ENCODE data around the gene RPS6KA5. TPM values are rescaled to one million over a fixed set of nuclear protein-coding genes. Genes with fewer than 3 reads are reported as not detected.

The RPS6KA5 gene
- total RNA-seq, 4 donors from 2014 or later = 3.1 to 10.5 (median 8.1) TPM

DNA sequence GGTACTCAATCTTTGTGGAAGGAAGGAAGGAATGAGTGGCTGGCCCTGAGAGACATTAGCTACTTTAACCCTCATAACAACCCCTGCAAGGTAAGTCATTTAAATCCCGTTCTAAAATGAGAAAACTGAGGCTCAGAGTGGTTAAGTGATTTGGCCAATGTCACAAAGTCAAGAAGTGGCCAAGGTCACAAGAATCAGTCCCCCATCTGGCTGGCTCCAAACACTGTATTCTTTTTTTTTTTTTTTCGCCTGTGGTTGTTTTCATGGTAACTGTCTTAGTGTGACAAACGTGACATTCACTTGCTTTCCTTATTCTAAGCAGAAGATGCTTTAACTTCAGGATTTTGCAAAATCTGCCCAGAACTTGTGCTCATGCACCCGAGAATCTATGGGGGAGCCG, 247.0 kb downstream of the RPS6KA5 start:
- peaks cover 0 to 5% (median 0%) of the 10 kb centered on the region in 4 donors for H3K27me3 ChIP-seq
- whole genome bisulfite sequencing, 2 donors = 78 to 85% methylated on average over 5 of the region's 5 CpGs

DNA sequence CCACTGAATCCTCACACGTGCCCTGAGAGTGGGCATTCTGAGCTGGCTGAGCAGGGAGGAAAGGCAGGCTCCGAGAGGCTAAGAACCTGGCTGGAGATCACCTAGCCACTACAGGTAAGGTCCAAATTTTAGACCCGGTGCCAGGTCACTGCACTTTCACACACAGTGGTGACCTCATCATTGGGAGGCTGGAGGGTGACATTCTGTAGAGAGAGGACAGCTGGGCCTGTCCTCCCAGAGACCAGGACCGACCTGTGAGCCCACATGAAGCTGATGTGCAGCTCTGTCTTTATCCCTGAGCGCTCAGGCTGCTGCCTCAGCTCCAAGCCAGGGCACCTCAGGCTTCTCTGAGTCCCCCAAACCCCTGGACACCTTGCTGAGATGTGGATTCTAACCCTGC, 248.3 kb downstream of the RPS6KA5 start:
- intact Hi-C loops (cut with DNase I) = no loop called here
- H3K4me3 ChIP-seq = no peak overlapping the region
- H3K9me3 ChIP-seq = no peaks in the 10 kb centered on the region
- DNase-seq = no peak
- TF ChIP-seq, protein P1, sequence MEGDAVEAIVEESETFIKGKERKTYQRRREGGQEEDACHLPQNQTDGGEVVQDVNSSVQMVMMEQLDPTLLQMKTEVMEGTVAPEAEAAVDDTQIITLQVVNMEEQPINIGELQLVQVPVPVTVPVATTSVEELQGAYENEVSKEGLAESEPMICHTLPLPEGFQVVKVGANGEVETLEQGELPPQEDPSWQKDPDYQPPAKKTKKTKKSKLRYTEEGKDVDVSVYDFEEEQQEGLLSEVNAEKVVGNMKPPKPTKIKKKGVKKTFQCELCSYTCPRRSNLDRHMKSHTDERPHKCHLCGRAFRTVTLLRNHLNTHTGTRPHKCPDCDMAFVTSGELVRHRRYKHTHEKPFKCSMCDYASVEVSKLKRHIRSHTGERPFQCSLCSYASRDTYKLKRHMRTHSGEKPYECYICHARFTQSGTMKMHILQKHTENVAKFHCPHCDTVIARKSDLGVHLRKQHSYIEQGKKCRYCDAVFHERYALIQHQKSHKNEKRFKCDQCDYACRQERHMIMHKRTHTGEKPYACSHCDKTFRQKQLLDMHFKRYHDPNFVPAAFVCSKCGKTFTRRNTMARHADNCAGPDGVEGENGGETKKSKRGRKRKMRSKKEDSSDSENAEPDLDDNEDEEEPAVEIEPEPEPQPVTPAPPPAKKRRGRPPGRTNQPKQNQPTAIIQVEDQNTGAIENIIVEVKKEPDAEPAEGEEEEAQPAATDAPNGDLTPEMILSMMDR (IDR thresholded peaks at IDR 0.05) = no peak
- no peak for TF ChIP-seq POLR2A (IDR thresholded peaks at IDR 0.05)
- peaks cover 0 to 5% (median 0%) of the 10 kb centered on the region in 4 donors for H3K27me3 ChIP-seq
- WGBS, 2 donors = 92% methylated on average over 4 of the region's 5 CpGs; no CpG with 5 or more reads in 1 of the 2 donors
- no peak overlapping the region for H3K27ac ChIP-seq
- no peaks in the 10 kb centered on the region for H3K36me3 ChIP-seq
- H3K4me1 ChIP-seq = peaks cover 0 to 43% (median 12%) of the 10 kb centered on the region in 3 donors

More for the DNA sequence above, 247.0 kb downstream of the RPS6KA5 start:
- no peak overlapping the region for H3K27ac ChIP-seq
- H3K4me1 ChIP-seq = peaks cover 0 to 31% (median 9%) of the 10 kb centered on the region in 3 donors
- no peak overlapping the region for H3K4me3 ChIP-seq
- H3K9me3 ChIP-seq = no peaks in the 10 kb centered on the region
- intact Hi-C loops (cut with DNase I) = no loop called here
- no peak for DNase-seq
- no peaks in the 10 kb centered on the region for H3K36me3 ChIP-seq
- TF ChIP-seq POLR2A (IDR thresholded peaks at IDR 0.05) = no peak
- TF ChIP-seq, protein P1 (IDR thresholded peaks at IDR 0.05) = no peak

DNA sequence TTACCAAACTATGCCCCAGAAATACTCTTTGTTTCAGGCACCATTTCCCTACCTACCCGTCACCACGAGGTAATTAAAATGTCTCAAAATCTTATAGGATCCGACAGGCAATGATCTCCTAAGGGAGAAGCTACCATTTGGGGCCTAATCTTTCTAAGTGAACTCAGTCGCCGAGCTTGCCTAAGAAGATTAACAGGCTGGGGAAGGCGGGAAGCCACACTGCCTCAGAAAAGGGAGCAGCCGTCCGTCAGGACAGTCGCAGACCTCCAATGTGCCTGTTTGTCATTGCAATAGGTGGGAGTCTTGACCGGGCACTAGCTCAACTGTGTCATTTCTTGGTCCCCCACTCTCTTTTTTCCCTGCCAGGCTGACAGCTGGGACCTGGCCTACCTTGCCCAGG, 248.8 kb downstream of the RPS6KA5 start:
- Histone ChIP-seq H3K27ac (no peak overlapping the region), H3K4me1 (peaks cover 0 to 44% (median 12%) of the 10 kb centered on the region in 3 donors), H3K27me3 (peaks cover 0 to under 1% (median 0%) of the 10 kb centered on the region in 4 donors), H3K9me3 (no peaks in the 10 kb centered on the region), H3K4me3 (no peak overlapping the region), H3K36me3 (no peaks in the 10 kb centered on the region)
- WGBS, 2 donors = 92 to 96% methylated on average over 10 of the region's 10 CpGs
- TF ChIP-seq, protein P1 (IDR thresholded peaks at IDR 0.05) = no peak
- no peak for TF ChIP-seq POLR2A (IDR thresholded peaks at IDR 0.05)
- intact Hi-C loops (cut with DNase I) = no loop called here
- DNase-seq = no peak

DNA sequence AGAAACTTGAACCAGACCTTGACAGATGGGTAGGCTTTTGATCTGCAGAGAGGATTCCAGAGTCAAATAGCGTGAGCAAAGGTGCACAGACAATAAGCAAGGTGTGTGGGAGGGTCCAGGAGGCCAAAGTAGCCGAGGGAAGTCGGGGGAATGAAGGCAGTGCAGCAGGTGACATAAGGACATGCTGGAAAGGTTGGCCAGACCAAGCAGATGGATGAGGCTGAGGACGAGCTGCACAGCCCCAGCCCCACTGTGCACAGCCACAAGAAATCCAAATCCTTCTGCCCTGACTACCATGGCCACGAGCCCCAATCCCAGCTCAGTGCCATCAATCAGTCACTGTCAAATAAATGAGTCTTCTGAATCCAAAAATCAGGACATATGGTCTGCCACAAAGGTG, 249.6 kb downstream of the RPS6KA5 start:
- Histone ChIP-seq H3K9me3 (no peaks in the 10 kb centered on the region), H3K4me3 (no peak overlapping the region), H3K27ac (no peak overlapping the region), H3K27me3 (no peaks in the 10 kb centered on the region), H3K36me3 (no peaks in the 10 kb centered on the region), H3K4me1 (peaks cover 0 to 49% (median 12%) of the 10 kb centered on the region in 3 donors)
- TF ChIP-seq, protein P1 (IDR thresholded peaks at IDR 0.05) = no peak
- TF ChIP-seq POLR2A (IDR thresholded peaks at IDR 0.05) = no peak
- WGBS, 2 donors = 63 to 79% methylated on average over 5 of the region's 5 CpGs
- intact Hi-C loops (cut with DNase I) = no loop called here
- no peak for DNase-seq

DNA sequence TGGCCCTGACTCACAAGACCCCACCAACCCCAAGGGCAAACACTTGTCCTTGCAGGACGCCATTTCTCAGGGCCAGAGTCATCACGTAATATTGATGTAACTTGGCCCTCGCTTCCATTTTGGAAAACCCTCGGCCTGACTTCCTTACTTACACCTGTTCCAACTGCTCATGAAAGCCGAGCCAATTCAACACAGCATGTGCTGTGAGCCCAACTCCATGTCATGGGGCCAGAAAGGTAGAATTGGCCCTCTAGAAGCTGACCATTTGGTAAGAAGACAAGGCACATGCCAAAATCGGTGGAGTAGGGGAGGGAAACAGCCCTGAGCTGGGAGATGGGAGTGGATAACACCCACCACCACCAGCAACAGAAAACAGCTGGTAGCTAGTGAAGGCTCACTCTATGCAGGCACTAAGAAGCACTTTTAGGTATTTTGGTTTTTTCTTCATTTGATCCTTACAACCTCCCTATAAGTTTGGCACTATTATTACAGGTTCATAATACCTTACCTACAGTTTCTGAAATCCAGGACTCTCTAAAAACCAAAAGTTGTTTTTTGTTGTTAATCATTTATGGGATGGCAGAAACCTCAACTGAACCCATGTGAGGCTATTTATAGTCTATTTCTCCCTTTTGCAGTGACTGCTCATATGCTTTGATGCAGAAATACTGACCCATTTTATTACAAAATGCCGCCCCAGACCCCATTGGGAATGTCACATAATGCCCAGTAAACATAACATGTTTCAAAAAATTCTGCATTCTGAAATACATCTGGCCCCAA, 250.7 kb downstream of the RPS6KA5 start:
- no peaks in the 10 kb centered on the region for H3K27me3 ChIP-seq
- H3K9me3 ChIP-seq = no peaks in the 10 kb centered on the region
- H3K4me3 ChIP-seq = no peak overlapping the region
- no peaks in the 10 kb centered on the region for H3K36me3 ChIP-seq
- no peak for DNase-seq
- intact Hi-C loops (cut with DNase I) = no loop called here
- peaks cover 0 to 39% (median 2%) of the 10 kb centered on the region in 3 donors for H3K4me1 ChIP-seq
- TF ChIP-seq, protein P1 (IDR thresholded peaks at IDR 0.05) = no peak
- no peak for TF ChIP-seq POLR2A (IDR thresholded peaks at IDR 0.05)
- no peak overlapping the region for H3K27ac ChIP-seq
- WGBS, 2 donors = 87 to 96% methylated on average over 7 of the region's 7 CpGs
